ENCODE data around the gene CAMK1D.

CAMK1D gene

DNA sequence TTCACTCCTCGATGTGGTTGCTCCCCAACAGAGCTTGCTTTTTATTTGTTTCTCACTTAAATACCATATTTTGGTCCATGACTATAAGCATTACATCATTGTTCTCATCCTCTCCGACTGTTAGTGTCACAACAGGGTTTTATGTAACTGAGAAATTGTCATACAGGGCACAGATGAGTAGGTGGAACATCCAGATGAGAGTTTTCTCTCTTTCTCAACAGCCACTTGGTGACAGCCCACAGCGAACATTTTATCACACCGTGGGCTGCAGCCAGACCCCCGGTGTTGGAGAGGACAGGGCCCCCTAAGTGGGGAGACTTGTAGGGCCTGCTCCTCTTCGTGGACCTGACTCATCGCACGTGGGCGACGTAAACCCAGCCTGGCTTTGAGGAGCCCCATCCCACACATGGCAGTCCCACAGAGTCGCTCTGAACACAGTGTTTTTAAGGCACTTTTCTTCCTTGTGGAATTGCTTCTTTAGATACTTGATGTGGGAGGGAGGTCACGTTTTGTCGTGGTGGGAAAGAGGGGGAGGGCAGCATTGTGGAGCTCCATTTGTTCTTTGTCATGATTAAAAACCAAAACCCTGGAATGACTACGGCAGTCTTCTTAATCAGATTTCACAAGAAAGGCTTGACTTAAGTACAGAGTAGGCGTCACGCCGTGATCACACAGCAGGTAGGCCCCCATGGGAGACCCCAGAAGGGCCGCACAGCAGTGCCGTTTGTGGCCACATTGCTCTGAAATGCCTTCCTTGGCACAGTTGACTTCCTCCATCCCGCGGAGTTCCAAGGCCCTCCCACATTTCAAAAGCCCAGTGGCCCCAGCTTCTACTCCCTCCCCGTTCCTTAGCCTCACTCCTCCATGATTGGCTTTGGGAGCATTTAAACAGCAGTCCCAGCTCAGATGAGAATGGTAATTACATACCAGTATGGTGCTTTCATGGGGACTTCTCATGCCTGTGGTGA is 431.6 kb downstream of the CAMK1D start:
- DNase-seq, result no peak

DNA sequence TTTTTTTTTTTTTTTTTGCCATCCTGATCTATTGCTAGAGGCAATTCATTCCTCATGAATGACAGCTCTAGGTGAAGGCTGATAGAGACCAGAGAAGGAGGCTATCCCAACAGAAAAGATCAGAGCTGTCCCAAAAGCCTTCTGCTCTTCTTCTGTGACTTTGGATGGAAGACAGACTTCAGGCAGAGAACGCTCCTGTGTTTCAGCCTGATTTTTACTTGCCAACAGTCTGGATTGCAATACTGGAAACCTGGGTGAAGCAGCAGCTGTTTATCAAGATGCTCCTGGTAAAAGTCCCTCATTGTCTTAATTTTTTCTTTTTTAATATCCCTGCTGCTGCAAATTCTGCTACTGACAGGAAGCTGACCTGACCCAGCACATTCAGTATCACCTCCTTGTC is 432.6 kb downstream of the CAMK1D start:
- no peak for DNase-seq

DNA sequence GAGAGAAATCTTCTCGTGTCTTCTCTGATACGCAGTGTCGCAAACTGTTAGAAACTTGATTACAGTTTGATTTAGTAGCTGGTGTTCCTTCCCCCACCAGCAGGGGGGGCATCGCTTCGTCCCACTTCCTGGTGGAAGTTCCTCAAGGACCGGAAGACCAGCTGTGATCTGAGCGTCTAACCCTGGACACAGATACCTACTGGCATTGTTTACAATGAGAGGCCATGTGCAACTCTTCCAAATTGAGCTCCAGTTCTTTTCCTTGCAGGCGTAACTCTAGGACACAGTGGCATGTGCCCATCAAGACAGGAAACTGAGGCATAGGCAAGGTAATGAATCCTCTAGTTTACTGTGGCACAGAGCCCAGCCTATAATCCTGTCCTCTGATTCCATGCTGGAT is 433.2 kb downstream of the CAMK1D start:
- no peak for DNase-seq

DNA sequence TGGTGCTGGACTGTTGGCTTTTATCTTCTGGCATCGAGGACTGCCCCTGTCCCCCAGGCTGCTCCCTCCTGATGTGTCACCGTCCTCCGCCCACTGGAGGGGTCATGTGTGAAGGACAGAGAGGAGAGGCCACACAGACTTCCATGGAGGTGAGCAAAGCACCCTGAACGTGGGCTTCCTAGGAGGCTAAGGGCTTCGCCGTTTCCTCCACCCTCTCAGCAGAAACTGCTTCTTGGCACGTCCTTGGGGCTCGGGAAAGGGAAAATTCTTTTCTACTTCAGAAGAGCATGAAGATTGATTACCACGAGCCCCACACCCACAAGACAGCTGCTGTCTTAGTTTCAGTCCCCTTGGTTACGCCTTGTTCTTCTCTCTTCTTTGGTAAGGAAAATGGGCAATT is 433.9 kb downstream of the CAMK1D start:
- no peak for DNase-seq

DNA sequence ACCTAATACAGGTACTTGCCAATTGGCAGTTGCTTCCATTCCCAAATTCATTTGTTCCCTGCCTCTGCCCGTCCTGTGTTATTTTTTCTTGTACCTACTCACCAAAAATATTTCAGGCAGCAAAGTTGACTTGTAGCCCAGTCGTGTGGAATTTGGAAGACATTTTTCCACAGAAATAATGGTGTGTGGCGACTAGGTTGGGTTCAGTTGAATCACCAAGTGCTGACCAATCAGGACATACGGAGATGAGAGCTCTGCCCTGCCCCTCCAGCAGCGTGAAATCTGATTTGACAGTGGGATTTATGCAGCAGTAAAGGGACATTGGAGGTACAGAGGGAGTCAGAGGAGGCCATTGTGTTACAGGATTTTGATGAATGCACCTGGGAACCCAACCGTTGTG is 435.3 kb downstream of the CAMK1D start:
- no peak for DNase-seq

GRCh38 chr10:12785415-12785831 is 436.1 kb downstream of the CAMK1D start:
- no peak for DNase-seq

DNA sequence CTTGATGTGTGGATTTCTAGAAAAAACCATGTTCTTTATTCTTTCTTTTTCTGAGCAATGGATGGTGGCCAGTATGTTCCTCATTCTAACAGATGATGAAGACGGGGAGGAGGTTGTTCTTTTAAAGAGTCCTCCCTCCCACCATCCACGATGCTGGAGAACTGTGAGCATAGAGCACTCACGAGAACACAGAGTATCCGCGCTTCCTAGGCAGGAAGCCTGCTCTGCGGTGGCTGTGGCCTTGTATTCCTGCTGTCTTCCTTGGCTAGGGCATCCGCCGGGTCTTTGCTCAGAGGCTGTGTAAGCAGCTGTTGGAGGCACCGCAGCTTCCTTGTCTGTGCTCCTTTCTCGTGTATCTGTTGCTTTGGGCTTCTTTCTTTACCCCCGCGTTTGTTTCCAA is 437.9 kb downstream of the CAMK1D start:
- DNase-seq, result no peak

DNA sequence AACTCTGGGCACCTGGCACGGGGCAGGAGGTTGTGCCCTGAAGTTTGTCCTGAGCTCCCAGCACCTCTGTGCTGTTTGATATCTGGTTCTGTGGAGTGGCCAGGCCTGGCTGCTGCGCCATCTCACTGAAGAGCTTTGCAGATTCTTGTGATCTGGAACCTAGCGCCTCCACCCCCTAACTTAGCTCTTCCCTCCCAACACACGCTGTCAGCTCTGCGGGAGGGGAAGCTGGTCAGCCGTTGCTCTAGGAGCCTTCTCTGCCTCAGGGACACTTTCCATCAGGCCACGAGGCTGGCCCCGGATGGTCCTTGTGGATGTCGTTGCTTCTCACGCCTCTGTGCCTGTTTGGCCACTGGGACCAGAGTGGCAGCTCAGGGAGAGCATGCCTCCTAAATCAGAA is 438.9 kb downstream of the CAMK1D start:
- DNase-seq, result no peak

- no peak for DNase-seq
These were observed 440.9 kb downstream of the CAMK1D start for GRCh38 chr10:12790270-12790669.

DNA sequence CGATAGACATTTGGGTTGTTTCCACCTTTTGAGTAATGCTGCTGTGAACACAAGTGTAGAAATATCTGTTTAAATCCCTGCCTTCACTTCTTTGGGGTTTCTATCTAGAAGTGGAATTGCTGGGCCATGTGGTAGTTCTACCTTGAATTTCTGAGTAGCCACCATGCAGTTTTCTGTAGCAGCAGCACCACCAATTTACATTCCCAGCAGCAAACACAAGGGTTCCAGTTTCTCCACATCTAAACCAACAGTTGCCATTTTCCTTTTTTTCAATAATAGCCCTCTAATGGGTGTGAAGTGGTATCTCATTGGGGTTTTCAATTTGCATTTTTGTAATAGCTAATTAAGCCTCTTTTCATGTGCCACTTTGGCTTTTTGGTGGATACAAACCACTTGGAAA is 442.4 kb downstream of the CAMK1D start:
- DNase-seq, result no peak

DNA sequence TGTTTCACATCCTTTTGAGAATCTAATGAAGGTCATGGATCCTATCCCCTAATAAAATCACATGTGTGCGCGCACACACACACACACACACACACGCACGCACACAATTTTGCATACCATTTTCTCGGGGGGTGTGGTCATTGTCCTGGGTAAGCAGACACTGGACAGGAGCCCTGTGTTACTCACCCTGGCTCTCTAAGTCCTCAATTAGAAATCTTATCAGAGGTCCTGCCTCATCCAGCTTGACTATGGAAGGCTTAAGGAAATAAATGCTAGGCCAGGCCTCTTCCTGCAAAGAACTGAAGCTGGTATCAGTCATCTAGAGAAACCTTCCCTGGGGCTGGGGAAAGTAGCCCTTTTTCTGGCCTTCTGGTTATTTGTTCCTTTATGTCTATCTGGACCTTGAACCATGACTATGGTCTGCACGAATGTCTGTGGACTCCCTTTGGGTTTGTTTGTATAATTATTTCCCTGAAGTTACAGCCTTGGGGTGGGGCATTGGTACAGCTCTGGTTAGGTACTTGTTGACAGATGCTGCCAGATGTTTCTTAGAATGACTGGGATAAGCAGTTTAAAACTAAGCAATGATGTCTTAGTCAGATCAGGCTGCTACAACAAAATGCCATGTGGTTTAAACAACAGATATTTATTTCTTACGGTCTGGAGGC is 443.7 kb downstream of the CAMK1D start:
- no peak for DNase-seq

- DNase-seq, result no peak
These were observed 446.2 kb downstream of the CAMK1D start for GRCh38 chr10:12795315-12796110.

GRCh38 chr10:12796401-12797160 is 447.2 kb downstream of the CAMK1D start:
- DNase-seq, result no peak

DNA sequence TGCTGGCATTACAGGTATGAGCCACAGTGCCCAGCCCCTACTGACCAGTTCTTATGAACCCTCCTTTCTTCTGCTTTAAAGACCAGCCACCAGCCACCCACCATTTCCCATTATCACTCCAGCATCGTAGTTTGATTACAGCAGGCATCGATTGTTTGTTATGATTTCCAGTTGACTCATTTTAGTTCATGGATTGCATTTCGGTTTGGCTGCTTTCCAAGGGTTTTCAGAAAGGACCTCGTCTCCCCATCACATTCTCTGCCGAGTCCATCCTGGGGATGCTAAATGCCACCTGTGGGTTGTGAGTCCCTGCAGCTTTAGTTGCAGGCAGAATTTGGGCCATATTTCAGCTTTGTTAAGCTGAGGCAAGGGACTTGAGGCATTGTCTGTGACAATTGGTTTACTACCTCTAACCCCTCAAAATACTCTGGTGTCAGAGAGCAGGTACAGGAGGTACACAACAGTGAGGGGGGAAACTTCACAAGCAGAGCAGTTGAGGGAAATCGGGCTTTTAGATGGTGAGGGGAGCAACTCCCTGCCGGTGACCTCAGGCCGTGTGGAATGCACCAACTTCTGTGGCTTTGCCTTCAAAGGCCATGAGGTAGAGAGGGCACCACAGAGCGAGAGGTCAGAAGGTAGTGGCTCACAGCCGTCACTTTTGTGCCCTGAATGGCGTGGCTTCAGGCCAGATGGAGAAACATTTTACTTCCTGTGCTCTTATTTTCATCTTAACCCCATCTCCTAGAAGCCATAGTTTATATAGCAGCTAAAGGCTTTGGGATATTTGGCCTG is 448.3 kb downstream of the CAMK1D start:
- DNase-seq, result no peak

DNA sequence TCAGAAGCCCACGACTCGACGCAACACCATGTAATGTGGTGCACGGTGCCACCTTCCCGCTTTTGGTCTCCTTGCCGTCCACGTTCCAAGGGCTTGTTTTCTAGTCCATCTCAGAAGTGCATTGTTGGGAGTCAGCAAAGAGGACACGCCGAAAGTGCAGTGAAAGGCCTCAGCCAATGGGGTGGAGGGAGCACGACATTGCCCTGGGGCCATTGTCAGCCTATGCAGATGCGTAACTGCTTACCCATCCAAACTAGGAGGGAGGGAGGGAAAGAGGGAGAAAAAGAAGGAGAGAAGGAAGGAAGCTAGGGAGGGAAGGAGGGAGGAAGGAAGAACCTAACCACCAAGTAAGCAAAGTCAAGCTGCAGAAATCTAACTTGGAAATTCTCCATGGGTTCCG is 449.8 kb downstream of the CAMK1D start:
- no peak for DNase-seq

DNA sequence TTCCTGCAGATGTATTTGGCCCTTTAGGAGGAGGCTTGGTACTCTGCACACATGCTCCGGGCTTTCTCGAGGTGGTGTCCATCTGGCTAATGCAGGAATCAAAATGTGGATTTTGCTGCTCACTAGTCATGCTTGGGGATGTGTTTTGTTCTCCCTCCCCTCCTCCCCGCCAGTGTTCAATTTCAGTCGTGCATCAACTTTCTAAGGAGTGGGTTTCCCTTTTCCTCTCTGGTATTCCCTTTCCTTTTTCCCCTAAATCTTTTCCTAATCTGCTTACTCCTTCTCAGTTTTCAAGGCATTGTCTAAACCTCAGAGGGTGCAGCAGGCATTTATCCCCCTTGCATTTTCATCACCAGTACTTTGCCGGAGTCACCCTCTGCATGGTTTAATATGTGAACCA is 450.4 kb downstream of the CAMK1D start:
- DNase-seq, result no peak

DNA sequence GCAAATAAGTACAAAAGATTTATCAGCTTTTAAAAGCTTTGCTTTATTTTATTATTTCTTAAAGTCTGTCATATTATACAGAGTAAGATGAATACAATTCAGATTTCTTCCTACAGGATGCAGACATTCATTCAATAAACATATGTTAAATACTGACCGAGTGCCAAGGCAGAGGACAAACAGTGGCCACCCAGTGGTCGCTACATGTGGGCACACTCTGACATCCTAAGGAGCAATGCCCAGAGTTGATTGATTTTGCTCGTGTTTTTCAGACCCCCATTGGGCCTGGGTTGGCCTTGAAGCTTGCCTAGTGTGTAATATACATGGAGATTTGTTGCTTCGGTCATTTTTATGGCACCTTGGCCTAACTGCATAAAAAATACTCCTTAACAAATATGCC is 451.0 kb downstream of the CAMK1D start:
- no peak for DNase-seq

DNA sequence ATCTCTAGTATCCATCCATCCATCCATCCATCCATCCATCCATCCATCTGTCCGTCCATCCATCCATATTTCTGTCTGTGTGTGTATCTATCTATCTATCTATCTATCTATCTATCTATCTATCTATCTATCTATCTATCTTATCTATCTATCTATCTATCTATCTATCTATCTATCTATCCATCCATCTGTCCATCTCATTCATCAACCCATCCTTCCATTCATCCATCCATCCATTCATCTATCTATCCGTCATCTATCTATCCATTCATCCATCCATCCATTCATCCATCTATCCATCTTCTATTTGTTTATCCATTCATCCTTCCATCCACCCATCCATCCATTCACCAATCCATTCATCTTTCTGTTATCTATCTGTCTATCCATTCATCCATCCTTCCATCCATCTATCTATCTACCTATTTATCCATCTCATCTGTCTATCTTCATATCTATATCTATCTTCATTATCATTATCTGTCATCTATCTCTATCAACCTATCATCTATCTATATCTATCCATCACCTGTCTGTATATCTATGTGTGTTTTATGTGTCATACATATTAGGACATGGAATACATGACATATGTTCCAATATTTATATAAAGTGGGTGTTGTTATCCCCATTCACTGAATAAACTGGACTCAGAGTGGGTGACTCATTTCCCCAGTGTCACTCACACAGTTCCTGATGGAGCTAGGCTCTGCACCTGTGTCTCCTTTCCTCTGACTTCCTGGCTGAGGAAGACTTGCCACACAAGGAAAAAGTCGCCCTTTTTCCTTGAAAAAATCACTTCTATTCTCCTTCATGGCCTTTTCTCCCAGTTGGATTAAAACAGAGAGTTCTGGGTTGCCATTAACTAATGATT is 452.1 kb downstream of the CAMK1D start:
- DNase-seq, result no peak

GRCh38 chr10:12803776-12804175 is 454.4 kb downstream of the CAMK1D start:
- DNase-seq, result no peak

DNA sequence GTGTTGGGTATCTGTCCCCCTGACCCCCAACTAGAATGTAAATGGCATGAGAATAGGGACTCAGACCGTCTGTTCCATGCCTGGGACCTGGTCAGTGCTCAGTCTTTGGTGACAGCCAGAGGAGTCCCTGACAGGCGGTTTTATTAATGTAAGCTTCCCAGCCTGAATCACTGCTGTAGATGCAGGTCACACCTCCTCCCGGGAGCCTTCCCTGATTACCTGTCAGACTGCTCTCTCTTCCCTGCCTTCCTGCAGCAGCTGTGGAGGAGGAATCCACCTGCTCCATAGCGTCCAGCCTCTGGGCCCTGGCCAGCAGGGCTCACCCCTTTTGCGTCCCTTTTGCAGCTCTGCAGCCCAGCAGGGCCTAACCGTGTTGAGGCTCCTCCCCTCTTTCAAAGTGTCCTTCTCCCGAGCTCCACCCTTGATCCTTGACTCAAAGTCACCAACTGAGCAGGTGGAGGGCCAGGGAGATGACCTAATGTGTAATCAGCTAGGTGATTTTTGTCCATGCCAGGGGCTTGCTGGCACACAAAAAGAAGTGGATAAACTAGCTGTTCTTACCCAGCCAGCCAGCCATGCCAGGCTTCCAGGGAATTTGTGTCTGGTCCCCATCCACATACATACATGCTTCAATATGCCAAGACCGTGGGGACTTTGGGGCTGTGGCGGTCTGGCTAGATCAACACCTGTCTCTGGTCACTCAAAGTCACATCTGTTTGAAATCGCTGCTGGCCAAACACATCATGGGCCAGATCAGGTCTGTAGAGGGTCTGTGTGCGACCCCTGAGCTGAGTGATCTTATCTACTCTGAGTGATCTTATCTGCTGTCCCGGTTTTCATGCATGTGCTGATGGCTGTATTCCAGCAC is 457.1 kb downstream of the CAMK1D start:
- no peak for DNase-seq
